ENCODE results near the gene CDK5R2.

The CDK5R2 gene

DNA sequence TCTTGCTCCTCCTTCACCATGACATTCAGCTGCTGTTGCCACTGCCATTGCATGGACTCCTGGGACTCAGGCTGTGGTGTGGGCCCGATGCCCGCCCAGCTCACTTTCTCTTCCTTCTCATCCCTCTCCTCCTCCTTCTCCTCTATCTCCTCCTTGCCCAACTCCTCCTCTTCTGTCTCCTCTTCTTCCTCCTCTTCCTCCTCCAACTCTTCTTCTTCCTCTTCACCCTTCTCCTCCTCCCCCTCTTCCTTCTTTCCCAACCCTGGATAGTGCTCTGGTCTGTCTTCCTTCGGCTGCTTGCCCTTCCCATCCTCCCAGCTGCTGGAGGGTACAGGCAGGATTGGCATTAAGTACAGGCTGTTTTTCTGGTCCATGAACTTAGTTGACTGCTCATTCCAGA is 44.5 kb downstream of the CDK5R2 start:
- no peak for DNase-seq (ENCODE audit: low read depth)
- TF ChIP-seq, protein P1, sequence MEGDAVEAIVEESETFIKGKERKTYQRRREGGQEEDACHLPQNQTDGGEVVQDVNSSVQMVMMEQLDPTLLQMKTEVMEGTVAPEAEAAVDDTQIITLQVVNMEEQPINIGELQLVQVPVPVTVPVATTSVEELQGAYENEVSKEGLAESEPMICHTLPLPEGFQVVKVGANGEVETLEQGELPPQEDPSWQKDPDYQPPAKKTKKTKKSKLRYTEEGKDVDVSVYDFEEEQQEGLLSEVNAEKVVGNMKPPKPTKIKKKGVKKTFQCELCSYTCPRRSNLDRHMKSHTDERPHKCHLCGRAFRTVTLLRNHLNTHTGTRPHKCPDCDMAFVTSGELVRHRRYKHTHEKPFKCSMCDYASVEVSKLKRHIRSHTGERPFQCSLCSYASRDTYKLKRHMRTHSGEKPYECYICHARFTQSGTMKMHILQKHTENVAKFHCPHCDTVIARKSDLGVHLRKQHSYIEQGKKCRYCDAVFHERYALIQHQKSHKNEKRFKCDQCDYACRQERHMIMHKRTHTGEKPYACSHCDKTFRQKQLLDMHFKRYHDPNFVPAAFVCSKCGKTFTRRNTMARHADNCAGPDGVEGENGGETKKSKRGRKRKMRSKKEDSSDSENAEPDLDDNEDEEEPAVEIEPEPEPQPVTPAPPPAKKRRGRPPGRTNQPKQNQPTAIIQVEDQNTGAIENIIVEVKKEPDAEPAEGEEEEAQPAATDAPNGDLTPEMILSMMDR (IDR thresholded peaks at IDR 0.05; ENCODE audit: insufficient read depth, low read depth, low read length, missing control alignments) = no peak
- no peak overlapping the region for H3K4me3 ChIP-seq (ENCODE audit: low read depth, low read length)

DNA sequence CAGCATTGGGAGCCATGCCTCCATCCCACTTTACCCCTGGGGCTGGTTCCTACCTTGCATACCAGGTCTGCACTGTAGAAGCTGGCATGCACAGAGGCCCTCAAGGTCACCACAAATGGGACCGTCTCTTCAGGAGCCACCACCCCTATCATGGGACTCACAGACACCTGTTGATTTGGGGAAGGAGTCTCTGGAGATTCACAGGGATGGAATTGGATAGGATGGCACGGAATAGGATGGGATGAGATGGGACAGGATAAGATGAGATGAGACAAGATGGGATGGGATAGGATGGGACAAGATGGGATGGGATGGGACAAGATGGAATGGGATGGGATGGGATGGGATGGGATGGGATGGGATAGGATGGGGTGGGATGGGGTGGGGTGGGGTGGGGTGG is 49.8 kb downstream of the CDK5R2 start:
- TF ChIP-seq, protein P1 (IDR thresholded peaks at IDR 0.05; ENCODE audit: insufficient read depth, low read depth, low read length, missing control alignments) = no peak
- DNase-seq (ENCODE audit: low read depth) = no peak

DNA sequence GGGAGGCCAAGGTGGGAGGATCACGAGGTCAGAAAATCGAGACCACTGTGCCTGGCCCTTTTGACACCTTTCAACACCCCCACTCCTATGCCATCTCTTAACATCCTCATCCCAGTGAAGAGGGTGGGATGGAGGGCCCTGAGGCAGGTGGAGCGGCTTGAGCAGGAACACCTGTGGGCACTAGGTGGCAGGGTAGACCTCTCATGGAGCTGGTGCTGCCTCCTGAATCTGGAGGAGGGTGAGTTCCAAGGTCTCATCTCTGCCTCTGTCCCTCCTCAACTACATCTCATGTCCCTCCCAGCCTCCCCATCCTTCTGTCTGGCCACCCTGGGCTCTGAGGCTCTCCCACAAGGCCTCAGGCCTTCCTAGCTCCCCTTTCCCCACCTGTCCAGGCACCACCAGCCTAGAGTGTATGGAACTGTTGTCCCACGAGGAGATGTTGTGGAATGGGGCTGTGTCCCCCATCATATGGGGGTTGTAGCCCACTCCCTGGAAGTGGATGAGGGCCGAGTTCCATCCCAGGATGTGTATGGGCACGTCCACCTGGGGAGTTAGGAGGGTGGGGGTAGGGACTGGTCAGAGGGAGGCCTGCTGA is 50.8 kb downstream of the CDK5R2 start:
- TF ChIP-seq, protein P1 (IDR thresholded peaks at IDR 0.05; ENCODE audit: insufficient read depth, low read depth, low read length, missing control alignments) = peak; percentile 58
- DNase-seq (ENCODE audit: low read depth) = peak; percentile 36
- no peak overlapping the region for H3K4me3 ChIP-seq (ENCODE audit: low read depth, low read length)

More for the DNA sequence above, 49.8 kb downstream of the CDK5R2 start:
- no peak overlapping the region for H3K4me3 ChIP-seq (ENCODE audit: low read depth, low read length)

DNA sequence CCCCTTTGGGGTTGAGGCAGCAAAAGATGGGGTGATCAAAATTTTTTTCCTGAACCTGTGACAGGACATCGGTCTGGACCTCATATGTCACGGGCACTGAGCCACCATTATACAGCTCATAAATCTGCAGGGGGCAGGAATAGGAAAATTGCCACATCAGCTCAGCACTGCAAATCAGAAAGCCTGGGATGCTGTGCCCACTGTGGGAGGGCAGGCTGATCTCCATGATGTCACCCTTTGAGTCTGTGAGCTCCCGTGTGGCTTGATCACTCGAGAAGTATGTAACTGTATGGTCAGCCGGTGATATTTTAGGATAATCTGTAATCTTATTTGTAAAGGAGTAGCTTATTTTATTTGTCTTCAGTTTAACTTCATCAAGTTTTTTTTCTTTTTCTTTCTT is 51.4 kb downstream of the CDK5R2 start:
- DNase-seq (ENCODE audit: low read depth) = no peak
- H3K4me3 ChIP-seq (ENCODE audit: low read depth, low read length) = no peak overlapping the region
- TF ChIP-seq, protein P1 (IDR thresholded peaks at IDR 0.05; ENCODE audit: insufficient read depth, low read depth, low read length, missing control alignments) = no peak
